Measurements from ENCODE around the gene ADAMTS12. TPM values are rescaled to one million over a fixed set of nuclear protein-coding genes. Genes with fewer than 3 reads are reported as not detected.

Gene ADAMTS12
- total RNA-seq, 1 experiment from 2014 or later: not detected

GRCh38 chr5:33637011-33637410, 254.8 kb downstream of the ADAMTS12 start:
- in situ Hi-C loops (cut with HindIII; ENCODE audit: low sequenced_read_pairs): no loop called here
- DNase-seq (ENCODE audit: low spot score): no peak

GRCh38 chr5:33635582-33635981, 256.2 kb downstream of the ADAMTS12 start:
- in situ Hi-C loops (cut with HindIII; ENCODE audit: low sequenced_read_pairs): no loop called here
- no peak for DNase-seq (ENCODE audit: low spot score)

- in situ Hi-C loops (cut with HindIII; ENCODE audit: low sequenced_read_pairs): no loop called here
- no peak for DNase-seq (ENCODE audit: low spot score)
Observed at GRCh38 chr5:33633699-33634098, 258.1 kb downstream of the ADAMTS12 start.

- DNase-seq (ENCODE audit: low spot score): no peak
Observed at GRCh38 chr5:33631786-33632185, 260.0 kb downstream of the ADAMTS12 start.

GRCh38 chr5:33631139-33631538, 260.7 kb downstream of the ADAMTS12 start:
- in situ Hi-C loops (cut with HindIII; ENCODE audit: low sequenced_read_pairs): no loop called here
- no peak for DNase-seq (ENCODE audit: low spot score)

More at GRCh38 chr5:33631786-33632185, 260.0 kb downstream of the ADAMTS12 start:
- in situ Hi-C loops (cut with HindIII; ENCODE audit: low sequenced_read_pairs): no loop called here

GRCh38 chr5:33629999-33630398, 261.8 kb downstream of the ADAMTS12 start:
- no peak for DNase-seq (ENCODE audit: low spot score)
- in situ Hi-C loops (cut with HindIII; ENCODE audit: low sequenced_read_pairs): no loop called here

GRCh38 chr5:33628796-33629195, 263.0 kb downstream of the ADAMTS12 start:
- DNase-seq (ENCODE audit: low spot score): no peak
- in situ Hi-C loops (cut with HindIII; ENCODE audit: low sequenced_read_pairs): no loop called here

- in situ Hi-C loops (cut with HindIII; ENCODE audit: low sequenced_read_pairs): no loop called here
- no peak for DNase-seq (ENCODE audit: low spot score)
Observed at GRCh38 chr5:33621514-33621913, 270.3 kb downstream of the ADAMTS12 start.

- in situ Hi-C loops (cut with HindIII; ENCODE audit: low sequenced_read_pairs): no loop called here
Observed at GRCh38 chr5:33614039-33614438, 277.8 kb downstream of the ADAMTS12 start.

GRCh38 chr5:33612386-33612785, 279.4 kb downstream of the ADAMTS12 start:
- DNase-seq (ENCODE audit: low spot score): no peak
- in situ Hi-C loops (cut with HindIII; ENCODE audit: low sequenced_read_pairs): no loop called here

More at GRCh38 chr5:33614039-33614438, 277.8 kb downstream of the ADAMTS12 start:
- DNase-seq (ENCODE audit: low spot score): no peak

- no peak for DNase-seq (ENCODE audit: low spot score)
- in situ Hi-C loops (cut with HindIII; ENCODE audit: low sequenced_read_pairs): no loop called here
Observed at GRCh38 chr5:33611877-33612276, 279.9 kb downstream of the ADAMTS12 start.

- in situ Hi-C loops (cut with HindIII; ENCODE audit: low sequenced_read_pairs): no loop called here
- DNase-seq (ENCODE audit: low spot score): no peak
Observed at GRCh38 chr5:33608344-33609041, 283.3 kb downstream of the ADAMTS12 start.

- in situ Hi-C loops (cut with HindIII; ENCODE audit: low sequenced_read_pairs): no loop called here
- no peak for DNase-seq (ENCODE audit: low spot score)
Observed at GRCh38 chr5:33604503-33604902, 287.3 kb downstream of the ADAMTS12 start.

GRCh38 chr5:33601881-33602280, 289.9 kb downstream of the ADAMTS12 start:
- DNase-seq (ENCODE audit: low spot score): no peak
- in situ Hi-C loops (cut with HindIII; ENCODE audit: low sequenced_read_pairs): no loop called here

GRCh38 chr5:33595303-33595702, 296.5 kb downstream of the ADAMTS12 start:
- no peak for DNase-seq (ENCODE audit: low spot score)
- in situ Hi-C loops (cut with HindIII; ENCODE audit: low sequenced_read_pairs): no loop called here

- in situ Hi-C loops (cut with HindIII; ENCODE audit: low sequenced_read_pairs): no loop called here
- no peak for DNase-seq (ENCODE audit: low spot score)
Observed at GRCh38 chr5:33594006-33594405, 297.8 kb downstream of the ADAMTS12 start.

GRCh38 chr5:33592245-33592644, 299.5 kb downstream of the ADAMTS12 start:
- DNase-seq (ENCODE audit: low spot score): no peak
- in situ Hi-C loops (cut with HindIII; ENCODE audit: low sequenced_read_pairs): no loop called here

GRCh38 chr5:33588654-33589372, 303.0 kb downstream of the ADAMTS12 start:
- in situ Hi-C loops (cut with HindIII; ENCODE audit: low sequenced_read_pairs): no loop called here
- no peak for DNase-seq (ENCODE audit: low spot score)

GRCh38 chr5:33583332-33583731, 308.5 kb downstream of the ADAMTS12 start:
- DNase-seq (ENCODE audit: low spot score): no peak
- in situ Hi-C loops (cut with HindIII; ENCODE audit: low sequenced_read_pairs): no loop called here

GRCh38 chr5:33582417-33582816, 309.4 kb downstream of the ADAMTS12 start:
- DNase-seq (ENCODE audit: low spot score): no peak
- in situ Hi-C loops (cut with HindIII; ENCODE audit: low sequenced_read_pairs): no loop called here

GRCh38 chr5:33579789-33580188, 312.0 kb downstream of the ADAMTS12 start:
- no peak for DNase-seq (ENCODE audit: low spot score)
- in situ Hi-C loops (cut with HindIII; ENCODE audit: low sequenced_read_pairs): no loop called here
